ENCODE measurements around the gene PSTPIP1. TPM values are rescaled to one million over a fixed set of nuclear protein-coding genes. Genes with fewer than 3 reads are reported as not detected.

Gene PSTPIP1
- total and polyA plus RNA-seq, 9 of the 15 experiments (the other 6 are each of a cell fraction or from before 2014, with no cell fraction given), result not detected

GRCh38 chr15:76998663-76999285 lies 3.8 kb downstream of the PSTPIP1 start:
- BruUV-seq (replicated peaks), result no TSS peak
- Histone ChIP-seq H3K79me2 (ENCODE audit: control insufficient read depth, insufficient read depth, low read length) (no peaks in the 10 kb centered on the region), H3K4me2 (ENCODE audit: insufficient read depth, low read length) (no peak overlapping the region), H3K9me1 (ENCODE audit: control insufficient read depth, insufficient read depth, low read length) (no peaks in the 10 kb centered on the region), H2AFZ (ENCODE audit: low read depth, low read length) (no peak overlapping the region), H3K4me3 (no peak overlapping the region), H4K20me1 (replicated peaks; ENCODE audit: control insufficient read depth, insufficient read depth, low read length) (peaks cover 4% of the 10 kb centered on the region; the same call in 1 of the 2 replicates), H3K4me1 (replicated peaks in 1 of 2; ENCODE audit: control insufficient read depth in 2 of 2, insufficient read depth in 2 of 2, low read length in 2 of 2) (peaks cover 0 to 12% of the 10 kb centered on the region in 2 experiments; a peak in 1 of 5 replicates), H3K36me3 (ENCODE audit: control insufficient read depth, insufficient read depth, low read length) (no peaks in the 10 kb centered on the region), H3K27me3 (ENCODE audit: control insufficient read depth in 2 of 2, insufficient read depth in 2 of 2, low read length in 2 of 2) (peaks cover 37 to 89% of the 10 kb centered on the region in 2 experiments), H3K9ac (ENCODE audit: insufficient read depth in 1 of 2, low read depth in 2 of 2, low read length in 2 of 2) (no peak overlapping the region), H3K9me3 (replicated peaks; ENCODE audit: control insufficient read depth, insufficient read depth, low read depth, low read length) (no peaks in the 10 kb centered on the region), H3K27ac (ENCODE audit: extremely low read depth, low read depth, low read length) (no peak overlapping the region)
- in situ Hi-C loops (cut with MboI) (no loop called here), intact Hi-C loops (cut with micrococcal nuclease) (no loop called here)
- ChIA-PET POLR2A (interaction anchor here (0.6 to 1.1 kb wide), 2 partner anchors 95 to 413 kb away, joined by 3 read pairs; no protein-coding TSS in a partner anchor), CTCF (ENCODE audit: low intra/inter-chr PET ratio) (no interaction called here)
- FAIRE-seq, result no peak
- no peak for ATAC-seq
- WGBS (ENCODE audit: insufficient coverage, low coverage, missing lambda C conversion rate), result 1% methylated on average over 8 of the region's 8 CpGs
- DNase-seq (ENCODE audit: extremely low read depth in 1 of 4, low spot score in 3 of 4), result no peak
- TF ChIP-seq MTA3 (IDR thresholded peaks at IDR 0.05; ENCODE audit: borderline replicate concordance) (no peak), ZNF354B (CRISPR knock-in tag; IDR thresholded peaks at IDR 0.05) (no peak), ZNF408 (CRISPR knock-in tag; IDR thresholded peaks at IDR 0.05; ENCODE audit: low read depth) (no peak), ASH1L (IDR thresholded peaks at IDR 0.05; ENCODE audit: borderline replicate concordance, low read depth, partially characterized antibody) (no peak), SFPQ (IDR thresholded peaks at IDR 0.05; ENCODE audit: low read depth, low read length) (no peak), CAMTA2 (CRISPR knock-in tag; conservative IDR thresholded peaks at IDR 0.05) (no peak), MTA2 (IDR thresholded peaks at IDR 0.05; ENCODE audit: low read depth) (no peak), ARHGAP35 (IDR thresholded peaks at IDR 0.05; ENCODE audit: partially characterized antibody) (no peak), BDP1 (IDR thresholded peaks at IDR 0.05; ENCODE audit: insufficient read depth, insufficient read length) (no peak), RBM14 (IDR thresholded peaks at IDR 0.05; ENCODE audit: borderline replicate concordance, insufficient read depth, low read depth, low read length) (no peak), NFYB (IDR thresholded peaks at IDR 0.05; ENCODE audit: extremely low read depth, insufficient read length) (no peak), ZNF384 (IDR thresholded peaks at IDR 0.05; ENCODE audit: low read depth, low read length) (no peak)

Measured in K562 (cell line).